ENCODE measurements around the gene RPTOR. TPM values are rescaled to one million over a fixed set of nuclear protein-coding genes. Genes with fewer than 3 reads are reported as not detected.

Gene RPTOR
- total RNA-seq, 2 experiments from 2014 or later: 45.3 to 49.1 TPM

- no peak overlapping the region for H3K4me3 Mint-ChIP-seq
- H3K36me3 Mint-ChIP-seq (ENCODE audit: low read depth): peaks cover 23% of the 10 kb centered on the region
- ATAC-seq (no peak), DNase-seq (no peak)
- H3K4me1 Mint-ChIP-seq (ENCODE audit: low read depth): peaks cover 33% of the 10 kb centered on the region
- no peaks in the 10 kb centered on the region for H3K27me3 Mint-ChIP-seq
- H3K9me3 Mint-ChIP-seq: no peaks in the 10 kb centered on the region
- intact Hi-C loops (cut with micrococcal nuclease): no loop called here
- H3K27ac Mint-ChIP-seq: no peak overlapping the region
- no peak for TF ChIP-seq CTCF (IDR thresholded peaks at IDR 0.05)
- ChIA-PET POLR2A (interaction anchor here (1.5 kb wide), 1 partner anchor 21 kb away, joined by 4 read pairs; no protein-coding TSS in a partner anchor), CTCF (interaction anchor here (1.1 to 3.4 kb wide), 3 partner anchors 9 to 65 kb away, joined by 4 to 9 read pairs (median 5); no protein-coding TSS in a partner anchor)
Observed at GRCh38 chr17:80640366-80641084, 95.9 kb downstream of the RPTOR start.

- CTCF ChIA-PET: interaction anchor here (1.2 kb wide), 1 partner anchor 23 kb away, joined by 3 read pairs; no protein-coding TSS in a partner anchor
- no peak for TF ChIP-seq CTCF (IDR thresholded peaks at IDR 0.05)
- POLR2A ChIA-PET: no interaction called here
- Mint-ChIP-seq H3K36me3 (ENCODE audit: low read depth) (peaks cover 38% of the 10 kb centered on the region), H3K4me1 (ENCODE audit: low read depth) (peaks cover 60% of the 10 kb centered on the region), H3K27me3 (no peaks in the 10 kb centered on the region), H3K27ac (no peak overlapping the region), H3K4me3 (peak overlapping the region; percentile 11), H3K9me3 (no peaks in the 10 kb centered on the region)
- intact Hi-C loops (cut with micrococcal nuclease): no loop called here
- ATAC-seq (no peak), DNase-seq (no peak)
Observed at GRCh38 chr17:80643326-80644099, 98.9 kb downstream of the RPTOR start.

GRCh38 chr17:80644536-80644935 is 99.9 kb downstream of the RPTOR start:
- no peak overlapping the region for H3K27ac Mint-ChIP-seq
- ATAC-seq: no peak
- peaks cover 67% of the 10 kb centered on the region for H3K4me1 Mint-ChIP-seq (ENCODE audit: low read depth)
- TF ChIP-seq CTCF (IDR thresholded peaks at IDR 0.05): no peak
- peaks cover under 1% of the 10 kb centered on the region for H3K9me3 Mint-ChIP-seq
- no peaks in the 10 kb centered on the region for H3K27me3 Mint-ChIP-seq
- DNase-seq: no peak
- peaks cover 48% of the 10 kb centered on the region for H3K36me3 Mint-ChIP-seq (ENCODE audit: low read depth)
- intact Hi-C loops (cut with micrococcal nuclease): no loop called here
- POLR2A ChIA-PET: no interaction called here
- CTCF ChIA-PET: no interaction called here
- no peak overlapping the region for H3K4me3 Mint-ChIP-seq

- H3K4me3 Mint-ChIP-seq: no peak overlapping the region
- TF ChIP-seq CTCF (IDR thresholded peaks at IDR 0.05): no peak
- H3K36me3 Mint-ChIP-seq (ENCODE audit: low read depth): peaks cover 53% of the 10 kb centered on the region
- DNase-seq (no peak), ATAC-seq (no peak)
- intact Hi-C loops (cut with micrococcal nuclease): no loop called here
- no peaks in the 10 kb centered on the region for H3K27me3 Mint-ChIP-seq
- CTCF ChIA-PET: no interaction called here
- peaks cover 2% of the 10 kb centered on the region for H3K9me3 Mint-ChIP-seq
- POLR2A ChIA-PET: interaction anchor here (0.7 kb wide), 1 partner anchor 37 kb away, joined by 3 read pairs; no protein-coding TSS in a partner anchor
- H3K27ac Mint-ChIP-seq: peak overlapping the region; percentile 43
- H3K4me1 Mint-ChIP-seq (ENCODE audit: low read depth): peaks cover 72% of the 10 kb centered on the region
Observed at GRCh38 chr17:80645706-80646325, 101.2 kb downstream of the RPTOR start.

All from activated CD8-positive, alpha-beta T cell treated with anti-CD3 and anti-CD28 coated beads for 36 hours (primary cell).